ENCODE data around the gene RPL18.
A peak's percentile ranks its signal among the peaks of the same experiment; 100 is the strongest.

Gene RPL18

GRCh38 chr19:48614436-48615230 is 4.3 kb downstream of the RPL18 start, which contains the start of gene FAM83E:
TSS of gene FAM83E (minus strand) at chr19:48615076. CDS start at chr19:48613372, 1,704 bp downstream.
- DNase-seq (ENCODE audit: low read depth): no peak

- DNase-seq (ENCODE audit: low read depth): no peak
Measured at GRCh38 chr19:48613852-48614435, 5.0 kb downstream of the RPL18 start.

GRCh38 chr19:48613024-48613851 is 5.7 kb downstream of the RPL18 start:
- no peak for DNase-seq (ENCODE audit: low read depth)

- no peak for DNase-seq (ENCODE audit: low read depth)
Measured at GRCh38 chr19:48611872-48612271, 7.1 kb downstream of the RPL18 start.

- no peak for DNase-seq (ENCODE audit: low read depth)
Measured at GRCh38 chr19:48609571-48610108, 9.3 kb downstream of the RPL18 start.

GRCh38 chr19:48608798-48609263 is 10.1 kb downstream of the RPL18 start:
- DNase-seq (ENCODE audit: low read depth): peak; percentile 22

- DNase-seq (ENCODE audit: low read depth): no peak
Measured at GRCh38 chr19:48607359-48607755, 11.6 kb downstream of the RPL18 start.

- no peak for DNase-seq (ENCODE audit: low read depth)
Measured at GRCh38 chr19:48606463-48607358, 12.3 kb downstream of the RPL18 start, which contains the start of gene SPACA4. TSS of gene SPACA4 (plus strand) at chr19:48606742. CDS start at chr19:48606979, 237 bp downstream.

GRCh38 chr19:48603850-48604249 is 15.1 kb downstream of the RPL18 start:
- DNase-seq (ENCODE audit: low read depth): no peak

GRCh38 chr19:48603449-48603848 is 15.5 kb downstream of the RPL18 start:
- no peak for DNase-seq (ENCODE audit: low read depth)

- DNase-seq (ENCODE audit: low read depth): no peak
Measured at GRCh38 chr19:48603001-48603400, 16.0 kb downstream of the RPL18 start.

- DNase-seq (ENCODE audit: low read depth): no peak
Measured at GRCh38 chr19:48600679-48601417, 18.1 kb downstream of the RPL18 start.

- DNase-seq (ENCODE audit: low read depth): no peak
Measured at GRCh38 chr19:48598996-48599700, 19.8 kb downstream of the RPL18 start.

- no peak for DNase-seq (ENCODE audit: low read depth)
Measured at GRCh38 chr19:48596679-48597465, 22.1 kb downstream of the RPL18 start.

GRCh38 chr19:48596237-48596636 is 22.7 kb downstream of the RPL18 start:
- no peak for DNase-seq (ENCODE audit: low read depth)

- DNase-seq (ENCODE audit: low read depth): no peak
Measured at GRCh38 chr19:48595833-48596232, 23.1 kb downstream of the RPL18 start.

GRCh38 chr19:48595171-48595570 is 23.8 kb downstream of the RPL18 start:
- DNase-seq (ENCODE audit: low read depth): no peak

- no peak for DNase-seq (ENCODE audit: low read depth)
Measured at GRCh38 chr19:48591021-48591420, 28.0 kb downstream of the RPL18 start.

Data from activated T-cell treated with anti-CD3 and anti-CD28 coated beads for 1 hour (primary cell).